Activated CD8-positive, alpha-beta memory T cell treated with anti-CD3 and anti-CD28 coated beads, Interleukin-2, amount 50 U/mL, for 4 hours (primary cell): ENCODE data around the gene NPTX1.

Experiments used
- DNase-seq: peaks from one replicate; pipeline ENCODE4 v3.0.0-alpha.2; 2020

NPTX1 gene

GRCh38 chr17:80477647-80478478 lies 1.5 kb upstream of the NPTX1 start:
- no peak for DNase-seq

- no peak for DNase-seq
These were observed 655 bp upstream of the NPTX1 start for GRCh38 chr17:80476877-80477646.

DNA sequence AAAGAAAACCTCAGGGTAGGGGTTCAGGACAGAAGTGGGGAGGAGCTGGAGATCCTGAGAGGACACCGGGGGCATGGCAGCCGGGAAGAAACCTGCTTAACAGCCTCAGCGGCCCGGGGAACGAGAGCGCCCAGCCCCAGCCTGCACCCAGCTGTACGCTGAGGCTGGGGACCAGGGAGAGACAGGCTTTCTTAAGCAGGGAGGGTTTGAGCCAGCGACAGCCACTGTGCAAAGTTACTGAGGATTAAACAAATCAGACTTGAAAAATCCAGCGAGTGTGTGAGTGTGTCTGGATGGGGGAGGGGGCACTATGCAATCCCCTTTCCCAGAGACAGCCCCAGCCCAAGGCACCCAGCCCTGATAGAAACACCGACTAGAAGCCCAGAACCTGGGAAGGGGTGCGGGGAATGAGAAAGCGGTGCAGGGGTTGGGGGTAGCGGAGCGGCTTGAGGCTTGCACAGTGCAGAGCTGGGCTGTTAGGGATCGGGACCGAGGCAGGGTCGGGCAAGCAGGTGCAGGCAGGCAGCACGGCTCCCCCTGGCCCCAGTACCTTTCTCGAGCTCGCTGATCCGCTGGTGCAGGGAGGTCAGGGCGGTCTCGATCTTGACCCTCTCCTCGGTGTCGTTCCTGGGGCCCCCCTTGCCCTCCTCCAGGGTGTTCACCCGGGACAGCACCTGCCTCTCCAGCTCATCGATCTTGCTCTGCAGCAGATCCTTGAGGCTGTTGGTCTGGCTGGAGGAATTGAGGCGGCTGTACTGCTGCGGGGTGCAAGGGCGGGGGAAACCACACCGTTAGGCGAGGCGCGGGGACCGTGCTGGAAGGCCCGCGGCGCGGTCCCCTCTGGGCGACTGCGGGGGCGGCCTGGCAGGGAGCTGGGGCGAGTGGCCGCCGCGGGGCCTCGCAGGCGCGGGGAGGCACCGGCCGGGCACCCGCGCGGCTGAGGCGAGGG lies 1.2 kb downstream of the NPTX1 start:
- no peak for DNase-seq

DNA sequence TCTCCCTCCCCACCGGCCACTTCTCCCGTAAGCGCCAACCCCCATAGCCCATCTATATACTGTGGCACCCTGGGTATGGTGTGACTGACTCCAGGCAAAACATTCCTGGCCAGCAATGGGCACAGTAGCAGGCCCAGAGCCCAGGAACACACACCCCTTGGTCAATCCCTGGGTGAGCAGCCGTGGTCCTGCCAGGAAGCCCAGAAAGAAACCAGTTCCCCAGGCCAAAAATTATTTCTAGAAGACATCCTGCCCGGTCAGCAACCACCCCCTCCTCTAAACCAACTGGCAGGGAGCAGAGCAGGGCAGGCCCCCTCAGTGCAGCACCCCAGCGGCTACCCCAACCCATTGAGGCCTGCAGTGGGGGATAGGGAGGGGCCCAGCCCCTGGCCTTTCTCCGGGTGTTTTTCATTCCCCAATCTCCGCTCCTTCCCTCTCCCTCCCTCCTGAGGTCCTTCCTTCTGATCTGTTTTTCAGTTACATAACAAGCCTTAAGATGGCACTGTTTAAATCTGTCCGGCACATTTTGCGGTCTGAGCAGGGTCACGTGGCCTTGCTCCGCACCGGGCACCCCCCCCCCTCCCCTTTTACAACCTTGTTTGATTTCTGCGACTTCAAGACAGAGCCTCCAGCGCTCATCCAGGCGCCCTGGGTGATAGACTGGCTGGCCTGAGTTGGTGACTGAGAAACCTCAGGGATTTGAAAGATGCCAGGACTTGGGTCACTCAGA lies 2.0 kb downstream of the NPTX1 start:
- no peak for DNase-seq

GRCh38 chr17:80473701-80474100 lies 2.7 kb downstream of the NPTX1 start:
- no peak for DNase-seq

- DNase-seq: no peak
These were observed 3.4 kb downstream of the NPTX1 start for GRCh38 chr17:80472996-80473395.

GRCh38 chr17:80471922-80472321 lies 4.5 kb downstream of the NPTX1 start:
- DNase-seq: no peak

DNA sequence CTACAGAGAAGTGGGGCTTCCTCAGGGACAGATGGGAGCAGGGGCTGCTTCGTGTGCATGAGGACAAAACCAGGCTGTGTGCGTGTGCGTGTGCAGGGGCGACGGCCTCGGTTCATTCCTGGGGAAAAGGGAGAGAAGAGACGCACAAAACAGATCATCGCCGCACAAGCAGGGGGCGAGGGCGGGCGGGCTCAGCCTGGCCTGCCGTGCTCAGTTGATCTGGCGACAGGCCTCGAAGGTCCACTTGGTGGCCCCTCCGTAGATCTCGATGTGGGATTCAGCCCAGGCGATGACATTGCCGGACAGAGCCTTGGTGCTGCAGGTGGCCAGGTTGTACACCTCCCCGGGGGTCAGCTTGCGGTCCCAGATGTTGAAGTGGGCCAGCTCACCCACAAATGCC lies 5.8 kb downstream of the NPTX1 start:
- DNase-seq: no peak

GRCh38 chr17:80469667-80470066 lies 6.7 kb downstream of the NPTX1 start:
- no peak for DNase-seq

DNA sequence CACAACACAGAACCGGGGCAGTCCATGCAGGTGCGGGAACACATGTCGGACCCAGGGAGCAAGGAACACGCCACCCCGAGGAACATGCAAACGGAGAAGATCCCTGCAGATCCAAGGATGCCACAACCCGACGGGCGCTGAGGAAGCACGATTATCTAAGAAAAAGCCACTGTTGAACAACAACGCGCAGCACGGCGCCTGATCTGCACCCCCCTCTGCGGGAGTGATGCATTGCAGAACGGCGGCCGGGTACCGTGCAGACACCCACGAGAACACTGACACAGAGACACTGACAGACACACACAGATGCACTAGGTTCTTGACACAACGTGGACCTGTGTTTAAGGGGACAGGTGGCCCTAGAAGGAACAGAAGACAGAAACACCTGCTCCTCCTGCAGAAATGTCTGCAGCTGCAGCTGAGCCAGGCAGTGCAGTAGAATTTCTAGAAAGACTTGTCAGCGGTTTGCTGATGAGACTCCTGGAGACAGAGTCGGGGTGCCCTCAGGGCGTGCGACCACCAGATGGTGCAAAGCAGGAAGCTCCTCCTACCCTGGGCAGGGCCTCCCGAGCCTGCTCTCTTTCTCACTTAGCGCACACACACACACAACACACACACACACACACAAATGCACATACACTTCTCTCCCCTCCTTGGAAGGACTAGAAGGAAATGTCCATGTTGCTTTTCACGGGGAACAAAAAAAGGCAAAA lies 7.5 kb downstream of the NPTX1 start:
- no peak for DNase-seq

GRCh38 chr17:80468242-80468641 lies 8.2 kb downstream of the NPTX1 start:
- DNase-seq: no peak

DNA sequence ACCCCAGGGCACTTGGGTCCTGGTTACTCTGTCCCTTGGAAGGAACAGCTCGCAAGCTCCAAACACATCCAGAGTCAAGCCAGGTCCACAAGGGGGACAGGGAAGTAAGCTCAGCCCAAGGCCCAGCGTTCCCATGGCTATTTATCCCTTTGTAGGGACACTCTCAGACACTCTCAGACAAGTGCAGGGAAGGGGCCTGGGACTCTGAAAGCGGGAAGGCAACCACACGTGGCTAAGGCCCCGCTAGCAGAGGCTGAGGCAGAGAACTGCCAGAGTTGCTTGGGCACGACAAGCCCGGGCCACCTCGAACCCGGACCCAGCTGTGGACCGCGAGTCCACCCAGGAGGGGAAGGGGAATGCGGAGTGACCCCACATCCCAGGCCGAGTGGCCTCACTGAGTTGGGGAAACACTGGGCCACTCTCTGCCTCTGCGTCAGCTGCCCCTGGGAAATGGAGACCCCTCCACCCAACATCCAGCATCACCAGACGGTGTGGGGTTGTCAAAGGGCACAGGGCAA lies 10.2 kb downstream of the NPTX1 start:
- DNase-seq: no peak

DNA sequence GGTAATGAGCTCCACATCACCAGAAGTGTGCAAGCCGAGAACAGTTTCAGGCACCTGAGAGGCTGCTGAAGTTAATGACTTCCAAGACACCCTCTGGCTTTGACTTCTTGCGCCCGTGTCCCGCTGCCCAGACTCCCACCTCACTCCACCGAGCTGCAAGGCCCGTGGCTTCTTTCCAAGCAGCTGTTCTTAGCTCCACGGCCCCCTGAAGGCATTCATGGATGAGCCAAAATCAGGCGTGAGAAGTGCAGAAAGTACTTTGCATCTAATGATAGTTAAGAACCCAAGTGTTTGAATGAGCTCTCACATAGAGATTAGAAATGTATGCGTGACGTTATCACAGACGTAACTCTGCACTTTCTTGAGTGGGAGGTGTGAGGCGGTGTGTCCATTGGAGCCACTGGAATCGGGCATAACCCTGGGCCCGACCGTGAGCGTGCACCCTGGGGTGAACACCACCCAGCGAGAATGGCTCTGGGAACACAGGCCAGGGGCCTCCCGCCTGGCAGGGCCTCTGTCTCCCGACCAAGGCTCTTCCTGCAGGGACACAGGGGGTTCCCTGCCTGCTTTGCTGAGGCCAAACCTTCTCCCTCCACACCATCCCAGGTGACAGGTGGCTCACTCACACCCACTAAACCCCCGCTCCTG lies 11.0 kb downstream of the NPTX1 start:
- DNase-seq: no peak

GRCh38 chr17:80464486-80464885 lies 11.9 kb downstream of the NPTX1 start:
- no peak for DNase-seq

DNA sequence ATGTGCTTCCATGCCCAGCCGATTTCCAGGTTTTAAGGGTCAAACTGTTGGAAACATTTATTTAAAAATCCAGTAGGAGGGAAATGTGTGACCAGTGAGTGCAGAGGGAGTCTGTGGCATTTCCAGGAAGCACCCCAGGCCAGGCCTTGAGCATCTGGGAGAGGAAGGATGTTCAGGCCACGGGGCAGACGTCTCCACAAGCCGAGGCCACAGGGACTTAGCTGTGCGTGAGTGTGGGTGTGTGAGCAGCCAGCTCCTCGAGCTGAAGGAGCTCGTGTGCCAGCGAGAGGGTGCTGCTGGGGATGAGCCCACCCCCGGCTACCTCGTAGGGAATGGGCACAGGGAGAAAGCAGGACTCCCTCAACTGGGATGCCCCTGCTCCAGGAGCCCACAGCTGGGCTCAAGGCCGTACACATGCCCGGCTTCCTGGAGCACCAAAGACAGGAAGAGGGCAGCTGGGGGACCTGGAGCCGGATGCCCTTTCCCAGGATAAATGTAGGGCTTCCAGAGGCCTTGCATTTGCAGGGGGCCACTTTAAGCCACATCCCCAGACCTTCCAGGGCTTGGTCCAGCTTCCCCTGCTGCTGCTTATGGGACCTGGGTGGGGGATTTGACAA lies 12.5 kb downstream of the NPTX1 start:
- no peak for DNase-seq

GRCh38 chr17:80461528-80462160 lies 14.8 kb downstream of the NPTX1 start:
- DNase-seq: no peak

GRCh38 chr17:80460429-80460834 lies 16.0 kb downstream of the NPTX1 start:
- no peak for DNase-seq

- DNase-seq: no peak
These were observed 17.2 kb downstream of the NPTX1 start for GRCh38 chr17:80459234-80459633.

GRCh38 chr17:80458016-80458415 lies 18.4 kb downstream of the NPTX1 start:
- DNase-seq: no peak
